Measurements from ENCODE around the gene SCRN1. TPM values are rescaled to one million over a fixed set of nuclear protein-coding genes. Genes with fewer than 3 reads are reported as not detected.
A peak's percentile ranks its signal among the peaks of the same experiment; 100 is the strongest.

SCRN1 gene
- total RNA-seq, 1 donor, result 113 TPM

- no peak for DNase-seq (ENCODE audit: low read depth)
- no peak for TF ChIP-seq CTCF (IDR thresholded peaks at IDR 0.05; ENCODE audit: insufficient read depth, low read depth, low read length)
- H3K4me3 ChIP-seq (ENCODE audit: low read depth, low read length), result no peak overlapping the region
These were observed 107.1 kb downstream of the SCRN1 start for GRCh38 chr7:29882481-29882880.

GRCh38 chr7:29881724-29882123 lies 107.9 kb downstream of the SCRN1 start:
- no peak overlapping the region for H3K4me3 ChIP-seq (ENCODE audit: low read depth, low read length)
- DNase-seq (ENCODE audit: low read depth), result no peak
- no peak for TF ChIP-seq CTCF (IDR thresholded peaks at IDR 0.05; ENCODE audit: insufficient read depth, low read depth, low read length)

- no peak overlapping the region for H3K4me3 ChIP-seq (ENCODE audit: low read depth, low read length)
- TF ChIP-seq CTCF (IDR thresholded peaks at IDR 0.05; ENCODE audit: insufficient read depth, low read depth, low read length), result no peak
- DNase-seq (ENCODE audit: low read depth), result peak; percentile 14
These were observed 110.0 kb downstream of the SCRN1 start for GRCh38 chr7:29879609-29880008.

GRCh38 chr7:29878081-29878688 lies 111.4 kb downstream of the SCRN1 start:
- no peak overlapping the region for H3K4me3 ChIP-seq (ENCODE audit: low read depth, low read length)
- peak; percentile 55 for DNase-seq (ENCODE audit: low read depth)
- TF ChIP-seq CTCF (IDR thresholded peaks at IDR 0.05; ENCODE audit: insufficient read depth, low read depth, low read length), result peak; percentile 60

- DNase-seq (ENCODE audit: low read depth), result no peak
- no peak for TF ChIP-seq CTCF (IDR thresholded peaks at IDR 0.05; ENCODE audit: insufficient read depth, low read depth, low read length)
- H3K4me3 ChIP-seq (ENCODE audit: low read depth, low read length), result no peak overlapping the region
These were observed 112.4 kb downstream of the SCRN1 start for GRCh38 chr7:29877196-29877595.

- DNase-seq (ENCODE audit: low read depth), result no peak
- no peak for TF ChIP-seq CTCF (IDR thresholded peaks at IDR 0.05; ENCODE audit: insufficient read depth, low read depth, low read length)
- H3K4me3 ChIP-seq (ENCODE audit: low read depth, low read length), result no peak overlapping the region
These were observed 113.9 kb downstream of the SCRN1 start for GRCh38 chr7:29875741-29876140.
